NCI-H524 treated with DMSO at 0.1 percent for 48 hours (cell line): Measurements from ENCODE around the gene PIP5K1B.

Experiments used
- DNase-seq: peaks from one replicate; lab custom pipeline; 2025; lab: John Stamatoyannopoulos, UW

Gene PIP5K1B

DNA sequence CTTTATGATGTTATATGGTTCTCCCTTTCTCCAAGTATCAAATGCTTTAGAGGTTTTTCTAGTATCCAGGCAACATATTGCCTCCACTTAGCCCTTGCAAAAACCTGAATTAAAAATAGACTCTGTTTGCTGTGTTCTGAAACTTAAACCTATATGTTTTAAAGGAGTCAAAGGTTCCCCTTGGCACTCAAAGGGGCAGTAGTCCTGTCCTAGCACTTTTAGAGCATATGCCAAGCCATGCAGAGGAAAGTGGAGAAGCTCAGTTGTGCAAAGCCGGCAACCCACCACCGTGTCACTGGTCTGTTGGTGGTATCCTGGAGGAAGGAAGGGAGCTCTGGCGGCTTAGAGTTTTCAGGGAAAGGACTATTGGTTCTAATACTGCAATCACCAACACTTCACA, 154.3 kb downstream of the PIP5K1B start:
- no peak for DNase-seq

DNA sequence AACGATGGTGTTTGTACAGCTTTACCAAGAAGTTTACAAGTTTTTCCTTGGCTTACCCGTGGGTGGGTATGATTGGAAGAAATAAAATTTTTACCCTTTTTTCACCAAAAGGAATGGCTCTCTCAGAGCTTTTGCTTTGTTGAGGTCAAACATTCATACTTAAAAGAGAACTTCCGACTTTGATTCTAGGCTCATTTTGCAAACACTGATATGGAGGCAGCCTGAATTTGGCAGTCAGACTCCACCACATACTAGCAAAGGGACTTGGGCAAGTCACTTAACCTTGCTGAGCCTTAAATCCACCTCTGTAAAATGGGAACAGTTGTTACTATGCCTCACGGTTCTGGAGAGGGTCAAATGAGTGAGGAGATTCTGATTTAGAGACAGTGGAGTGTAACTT, 155.4 kb downstream of the PIP5K1B start:
- no peak for DNase-seq

DNA sequence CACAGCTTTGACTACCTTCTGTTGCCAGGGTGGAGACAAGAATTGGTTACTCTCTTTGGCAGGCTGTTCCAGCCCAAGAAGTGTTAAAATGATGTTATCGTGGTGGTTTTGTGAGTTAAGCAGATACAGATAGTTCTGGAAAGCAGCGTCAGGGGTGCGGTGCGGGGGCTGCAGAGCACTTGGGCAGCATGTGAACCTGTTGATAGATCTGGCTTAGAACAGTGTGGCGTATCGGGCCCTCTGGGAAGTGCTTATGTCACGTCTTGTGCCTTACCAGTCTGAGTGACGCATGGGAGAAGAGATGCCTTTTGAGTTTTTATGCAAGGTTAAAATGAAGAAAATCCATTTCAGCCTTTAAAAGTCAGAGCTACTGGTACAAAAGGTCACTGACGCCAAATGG, 156.4 kb downstream of the PIP5K1B start:
- DNase-seq: no peak

DNA sequence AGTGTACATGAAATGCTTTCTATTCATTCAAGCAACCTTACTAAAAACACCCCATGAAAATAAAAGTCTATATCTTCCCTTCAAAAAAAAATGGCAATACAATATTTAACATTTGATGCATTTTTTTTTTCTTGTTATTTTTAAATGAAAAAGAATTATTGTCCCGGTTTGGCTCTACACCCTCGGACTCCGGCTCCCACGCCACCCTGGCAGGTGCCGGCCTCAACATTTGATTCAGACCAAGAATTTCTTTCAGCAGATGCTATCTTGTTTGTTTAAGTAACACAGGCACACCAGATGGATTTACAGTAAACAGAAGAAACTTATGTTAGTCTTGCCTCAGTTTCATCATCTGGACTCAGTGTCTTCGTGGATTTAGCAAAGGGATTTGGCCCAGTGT, 162.0 kb downstream of the PIP5K1B start:
- DNase-seq: no peak

DNA sequence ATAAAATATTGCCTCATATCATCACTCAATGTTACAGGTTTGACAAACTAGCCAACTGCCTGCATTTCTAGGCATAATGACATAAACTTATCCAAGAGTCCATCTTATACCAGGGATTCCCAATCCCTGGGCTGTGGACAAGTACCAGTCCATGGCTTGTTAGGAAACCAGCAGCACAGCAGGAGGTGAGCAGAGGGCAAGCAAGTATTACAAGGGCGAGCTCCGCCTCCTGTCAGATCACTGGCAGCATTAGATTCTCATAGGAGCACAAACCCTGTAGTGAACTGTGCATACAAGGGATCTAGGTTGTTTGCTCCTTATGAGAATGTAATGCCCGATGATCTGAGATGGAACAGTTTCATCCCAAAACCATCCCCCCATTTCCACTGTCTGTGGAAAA, 164.0 kb downstream of the PIP5K1B start:
- no peak for DNase-seq

DNA sequence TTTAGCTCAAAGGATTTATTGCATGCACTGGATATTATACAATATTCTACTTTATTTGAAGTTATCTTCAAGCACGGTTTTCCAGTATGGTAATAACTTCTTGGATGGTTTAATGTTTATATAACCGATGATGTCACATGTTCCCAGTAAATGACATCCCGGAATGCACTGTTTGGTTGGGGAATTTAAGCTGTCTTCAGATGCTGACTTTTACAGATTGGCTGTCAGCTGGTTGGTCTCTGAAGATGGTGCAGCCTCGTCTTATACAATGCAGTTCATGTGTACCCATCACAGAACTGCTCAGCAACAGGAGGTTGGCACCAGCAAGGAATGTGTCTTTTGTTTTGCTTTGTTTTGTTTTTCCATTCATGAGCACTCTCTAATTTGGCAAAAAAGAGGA, 165.0 kb downstream of the PIP5K1B start:
- no peak for DNase-seq

DNA sequence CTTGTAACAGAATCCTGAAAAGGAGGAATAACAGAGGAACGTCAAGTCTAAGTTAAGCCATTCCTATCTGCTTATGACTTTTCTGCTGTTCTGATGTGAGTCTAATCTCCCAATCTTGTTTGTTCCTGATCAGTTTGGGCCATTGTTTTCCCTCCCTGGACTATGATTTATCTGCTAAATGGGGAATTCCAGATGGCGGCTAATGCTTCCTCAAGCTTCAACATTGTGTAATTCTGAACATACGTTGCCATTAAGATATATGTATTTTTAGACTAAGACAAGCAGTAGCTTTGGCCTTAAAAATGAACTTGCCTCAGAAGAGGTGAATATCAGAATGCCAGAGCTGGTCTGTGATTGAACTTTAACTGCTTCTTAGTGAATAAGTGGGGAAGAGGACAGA, 166.2 kb downstream of the PIP5K1B start:
- DNase-seq: no peak

DNA sequence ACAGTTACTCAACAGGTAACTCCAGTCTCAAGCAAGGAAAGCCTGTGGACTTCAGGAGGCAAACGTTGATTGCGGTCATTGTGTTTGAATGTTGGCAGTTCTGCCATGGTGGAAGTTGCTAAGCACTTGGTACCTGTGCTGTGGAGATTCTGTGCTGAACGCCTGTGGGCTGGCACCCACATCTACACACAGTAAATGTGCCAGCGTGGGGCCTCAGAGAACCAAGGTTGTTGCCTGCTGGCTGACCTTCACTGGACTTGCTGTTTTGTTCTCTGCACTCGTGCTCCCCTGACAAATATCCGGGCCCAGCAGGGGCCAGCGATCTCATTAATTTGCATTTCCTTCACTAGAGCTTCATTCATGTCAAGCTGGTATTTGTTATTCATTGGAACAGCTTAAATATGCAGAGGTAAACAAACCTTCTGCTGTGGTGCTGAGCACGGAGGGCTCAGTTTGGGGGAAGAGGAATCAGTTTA, 167.0 kb downstream of the PIP5K1B start:
- no peak for DNase-seq

DNA sequence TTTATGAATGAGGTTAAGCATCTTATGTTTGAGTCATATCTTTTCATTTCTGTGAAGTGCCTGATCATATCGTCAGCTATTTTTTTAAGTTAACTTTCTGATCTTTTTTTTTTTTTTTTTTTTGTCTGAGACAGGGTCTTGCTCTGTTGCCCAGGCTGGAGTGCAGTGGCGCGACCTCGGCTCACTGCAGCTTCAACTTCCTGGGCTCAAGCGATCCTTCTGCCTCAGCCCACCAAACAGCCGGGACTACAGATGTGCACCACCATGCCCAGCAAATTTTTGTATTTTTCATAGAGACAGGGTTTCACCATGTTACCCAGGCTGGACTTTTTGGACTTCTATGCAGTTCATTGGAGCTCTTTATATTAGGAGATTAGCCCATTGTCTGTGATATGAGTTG, 168.1 kb downstream of the PIP5K1B start:
- no peak for DNase-seq

DNA sequence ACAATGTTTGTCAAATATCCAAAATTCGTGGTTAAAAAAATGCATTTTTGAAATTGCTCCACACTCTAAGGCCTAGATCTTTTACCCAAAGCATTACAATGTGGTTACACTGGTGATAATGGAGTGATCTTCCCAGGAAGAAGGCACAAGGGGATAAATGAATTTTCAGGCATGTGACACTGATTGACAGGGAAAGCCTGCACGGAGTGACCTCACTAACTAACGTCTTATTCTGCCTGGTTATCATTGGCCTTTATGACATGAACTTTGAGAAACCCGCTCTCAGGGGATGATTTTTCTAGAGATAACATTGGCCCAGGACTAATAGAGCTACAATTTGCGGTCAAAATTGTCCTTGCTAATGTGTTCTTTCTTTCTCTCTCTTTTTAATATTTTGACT, 171.2 kb downstream of the PIP5K1B start:
- DNase-seq: no peak

DNA sequence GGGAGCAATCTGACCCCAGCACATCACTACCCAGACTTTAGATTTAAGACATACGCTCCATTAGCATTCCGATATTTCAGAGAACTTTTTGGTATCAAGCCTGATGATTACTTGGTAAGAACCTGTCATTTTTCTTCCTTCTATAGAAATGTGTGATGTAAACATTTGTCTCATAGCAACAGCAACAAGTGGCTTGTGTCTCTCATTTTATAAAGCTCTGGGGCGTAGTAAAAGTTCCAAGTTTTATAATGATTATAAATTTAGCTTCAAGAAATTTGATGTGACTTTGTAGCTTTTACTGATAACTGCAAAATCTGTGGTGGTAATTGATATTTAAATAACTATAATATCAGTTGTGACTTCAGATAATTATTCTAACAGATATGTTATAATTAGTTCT, 171.6 kb downstream of the PIP5K1B start:
- DNase-seq: no peak

DNA sequence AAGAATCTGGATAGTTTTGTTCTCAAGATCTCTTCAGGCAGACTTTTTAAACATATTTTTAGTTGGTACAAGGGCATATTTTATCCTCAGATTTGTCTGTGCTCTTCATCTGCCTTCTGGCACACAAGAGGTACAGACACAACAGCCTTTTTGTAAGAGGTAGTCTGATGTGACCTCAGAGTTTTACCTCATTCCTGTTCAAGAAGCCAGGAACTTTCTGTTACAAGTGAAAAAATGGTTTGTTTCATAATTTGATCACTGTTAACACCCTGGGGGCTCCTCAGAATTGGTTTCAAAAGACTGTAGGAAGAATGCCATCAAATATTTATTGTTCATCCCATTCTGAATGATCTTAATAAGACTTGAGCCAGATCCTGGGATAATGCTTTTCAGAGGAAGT, 172.2 kb downstream of the PIP5K1B start:
- DNase-seq: no peak

DNA sequence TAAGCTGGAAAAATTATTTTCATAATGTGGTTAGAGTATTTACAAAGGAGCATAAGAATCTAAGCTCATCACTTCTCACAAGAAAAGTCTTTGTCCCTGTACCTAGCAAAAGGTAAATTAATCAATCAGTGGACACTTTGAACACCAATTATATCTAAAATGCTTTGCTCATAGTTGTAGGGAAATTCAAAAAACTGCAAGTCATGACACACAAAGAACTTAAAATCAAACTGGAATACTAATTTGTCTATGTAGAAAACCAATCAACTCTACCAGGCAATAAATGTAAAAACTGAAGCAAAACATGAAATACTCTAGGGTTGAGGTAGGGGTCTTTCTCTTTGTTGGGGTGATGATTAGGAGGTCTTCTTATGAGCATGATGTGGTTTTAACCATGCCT, 173.4 kb downstream of the PIP5K1B start:
- no peak for DNase-seq

DNA sequence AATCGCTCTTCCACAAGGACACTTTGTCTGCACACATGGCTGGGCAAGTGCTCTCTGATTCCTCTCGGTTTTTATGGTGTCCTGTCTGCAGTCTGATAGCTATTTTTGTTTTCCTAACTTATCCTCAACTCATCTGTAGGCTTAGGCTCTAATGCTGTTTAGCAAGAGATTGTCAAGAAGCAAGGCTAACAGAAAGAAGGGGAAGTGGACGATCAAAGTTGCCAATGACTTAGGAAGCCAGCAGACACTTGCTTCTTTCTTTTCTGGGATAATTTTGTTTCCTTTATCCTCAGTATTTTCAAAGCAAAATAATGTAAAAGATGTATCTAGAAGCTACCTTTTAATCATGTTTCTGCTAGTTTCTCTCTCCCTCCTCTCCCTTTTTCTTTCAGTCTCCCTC, 178.2 kb downstream of the PIP5K1B start:
- DNase-seq: no peak

DNA sequence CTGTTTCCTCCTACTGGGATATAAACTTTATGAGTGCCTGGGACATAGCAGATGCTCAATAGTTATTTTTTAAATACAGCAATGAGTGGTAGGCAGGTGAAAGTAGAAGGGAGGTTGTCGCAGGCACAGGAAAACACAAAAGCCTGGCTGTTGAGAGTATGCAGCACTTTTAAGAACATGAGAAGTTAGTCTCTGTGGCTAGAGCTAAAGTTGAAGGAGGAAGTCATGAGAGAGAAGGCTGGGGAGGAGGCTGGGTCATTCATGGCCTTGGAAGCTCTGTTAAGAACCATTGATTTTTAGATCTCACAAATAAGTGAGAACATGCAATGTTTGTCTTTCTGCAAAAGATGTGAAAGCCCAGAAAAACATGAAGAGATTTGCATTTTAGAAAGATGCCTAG, 182.2 kb downstream of the PIP5K1B start:
- DNase-seq: no peak

DNA sequence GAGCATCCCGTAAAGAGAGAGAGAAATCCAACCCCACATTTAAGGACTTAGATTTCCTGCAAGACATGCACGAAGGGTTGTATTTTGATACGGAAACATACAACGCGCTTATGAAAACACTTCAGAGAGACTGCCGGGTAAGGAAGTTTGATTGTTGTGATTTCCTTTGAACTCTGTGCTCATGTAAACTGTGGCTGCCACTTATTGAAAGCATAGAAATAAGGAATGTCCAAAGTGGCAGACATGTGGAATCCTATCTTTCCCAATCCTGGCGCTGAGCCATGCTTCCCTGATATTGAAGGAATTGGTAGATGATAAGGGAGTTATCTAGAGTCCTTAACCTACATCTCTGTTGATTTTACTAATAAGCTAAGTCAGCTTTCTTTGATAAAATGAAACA, 189.5 kb downstream of the PIP5K1B start:
- DNase-seq: no peak

DNA sequence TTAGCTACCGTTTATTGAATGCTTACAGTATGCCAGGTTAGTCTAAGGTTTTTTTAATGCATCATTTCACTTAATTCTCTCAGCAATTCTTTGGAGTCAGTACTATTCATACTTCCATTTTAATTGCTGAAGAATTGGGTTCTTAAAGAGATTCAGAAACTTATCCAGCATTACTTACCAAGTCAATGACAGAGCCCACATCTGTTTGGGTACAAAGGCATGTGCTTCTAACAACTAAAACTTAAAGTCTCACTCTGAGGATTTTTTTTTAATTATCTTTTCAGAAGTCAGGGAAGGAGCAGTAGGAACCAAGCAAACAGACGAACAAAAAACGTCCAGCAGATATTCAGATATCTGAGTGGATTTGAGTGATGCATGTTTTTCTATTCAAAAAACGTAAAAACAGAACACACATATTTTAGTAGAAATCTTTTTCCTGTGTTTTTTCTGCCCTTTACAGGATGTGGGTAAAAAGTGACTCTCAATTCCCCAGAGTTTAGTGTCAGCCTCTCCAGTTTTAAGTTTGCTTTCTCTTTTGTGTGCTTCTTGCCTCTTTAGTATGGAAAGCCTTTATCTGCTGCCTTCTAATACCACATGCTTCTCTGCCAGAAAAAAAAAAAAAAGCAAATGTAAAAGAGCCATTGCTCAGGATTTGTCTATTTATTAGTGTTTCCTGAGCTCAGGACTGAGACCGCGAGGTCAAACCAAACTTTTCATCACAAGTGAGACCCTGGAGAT, 190.9 kb downstream of the PIP5K1B start:
- DNase-seq: no peak

DNA sequence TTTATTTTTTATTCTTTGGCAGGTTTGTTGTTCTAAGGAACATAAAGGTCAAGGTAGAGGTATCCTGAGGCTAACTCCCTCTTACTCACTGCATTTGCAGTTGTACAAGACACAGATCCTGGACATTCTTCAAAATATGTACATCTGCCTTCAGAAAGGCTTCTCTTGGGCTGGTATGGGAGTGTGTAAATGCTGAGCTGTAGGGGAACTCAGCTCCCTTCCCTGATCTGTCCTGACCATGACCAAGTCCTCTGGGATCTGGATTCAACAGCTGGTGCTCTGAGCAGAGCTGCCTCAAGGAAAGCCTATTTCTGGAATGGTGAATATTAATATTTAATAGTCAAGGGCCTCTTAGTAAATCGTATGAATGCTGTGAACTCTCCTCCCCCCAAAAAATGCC, 191.4 kb downstream of the PIP5K1B start:
- DNase-seq: no peak

DNA sequence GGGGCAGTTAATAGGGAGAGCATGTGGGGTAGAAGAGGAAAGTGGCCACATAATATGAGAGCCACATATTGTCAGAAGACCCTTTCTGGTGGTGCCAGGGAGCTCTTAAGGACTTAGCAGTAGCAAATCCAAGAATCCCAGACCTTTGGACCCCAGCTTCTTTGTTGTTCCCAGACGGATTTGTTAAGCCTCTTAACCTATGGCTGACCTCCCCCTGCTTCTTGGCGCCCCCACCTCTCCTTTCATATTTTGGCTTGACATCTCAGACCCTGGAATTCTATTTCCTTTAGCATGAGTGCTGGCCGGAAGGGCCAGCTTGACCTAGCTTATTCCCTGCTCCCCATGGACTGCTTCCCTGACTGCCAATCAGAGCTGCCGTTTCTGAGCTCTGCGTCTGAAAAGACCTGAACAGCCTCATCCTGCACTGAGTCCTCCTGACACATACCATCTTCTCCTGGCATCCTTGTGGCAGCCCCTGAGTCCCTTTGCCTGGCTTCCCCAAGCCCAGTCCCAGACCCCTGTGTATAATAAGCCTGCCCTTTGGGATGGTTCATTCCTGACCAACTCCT, 192.6 kb downstream of the PIP5K1B start:
- DNase-seq: no peak

DNA sequence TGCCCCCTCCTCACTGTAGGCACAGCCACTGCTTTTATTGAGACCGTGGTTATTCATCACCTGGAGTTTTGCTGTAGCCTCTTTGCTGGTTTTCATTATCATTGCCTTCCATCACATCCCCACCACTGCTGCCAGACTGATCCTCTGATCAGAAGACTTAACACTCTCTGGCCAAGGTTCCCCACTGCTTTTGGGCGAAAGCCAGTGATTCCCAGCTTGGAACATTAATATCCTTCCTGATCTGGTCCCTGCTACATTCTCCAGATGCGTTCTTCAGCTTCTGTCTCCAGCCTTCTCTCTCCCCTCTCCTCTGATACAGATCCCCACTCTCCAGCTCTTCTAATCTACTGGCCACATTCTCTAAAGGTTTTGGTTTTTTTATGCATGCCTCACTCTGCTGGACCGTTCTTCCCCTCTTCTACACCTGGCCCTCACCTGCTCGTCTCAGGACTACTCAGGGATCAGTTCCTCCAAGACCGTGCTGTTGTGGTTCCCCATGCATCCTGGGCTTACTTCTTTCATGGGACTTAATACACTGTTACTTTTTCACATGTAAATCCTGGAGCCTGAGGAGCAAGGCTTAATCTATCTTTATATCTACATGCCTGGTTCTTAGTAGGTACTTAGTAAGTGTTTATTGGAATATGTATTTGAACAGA, 193.9 kb downstream of the PIP5K1B start:
- DNase-seq: no peak

DNA sequence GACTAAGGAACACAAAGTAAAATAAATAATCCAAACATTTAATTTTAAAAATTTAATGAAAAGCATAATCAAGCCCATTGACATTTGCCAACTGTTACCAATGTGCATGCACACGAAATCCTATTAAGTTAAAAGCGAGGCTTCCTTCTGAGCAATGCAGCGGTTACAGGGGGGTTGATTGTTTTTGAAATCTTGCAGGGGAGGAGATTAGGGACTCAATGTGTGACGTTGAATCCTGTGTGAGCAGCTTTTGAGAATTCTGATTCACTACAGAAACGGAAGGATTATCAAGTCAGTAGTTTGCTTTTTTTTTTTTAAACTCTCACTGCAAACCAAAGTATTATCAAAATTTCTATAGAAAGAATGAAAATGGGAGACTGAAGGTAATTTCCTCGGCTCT, 199.4 kb downstream of the PIP5K1B start:
- no peak for DNase-seq

DNA sequence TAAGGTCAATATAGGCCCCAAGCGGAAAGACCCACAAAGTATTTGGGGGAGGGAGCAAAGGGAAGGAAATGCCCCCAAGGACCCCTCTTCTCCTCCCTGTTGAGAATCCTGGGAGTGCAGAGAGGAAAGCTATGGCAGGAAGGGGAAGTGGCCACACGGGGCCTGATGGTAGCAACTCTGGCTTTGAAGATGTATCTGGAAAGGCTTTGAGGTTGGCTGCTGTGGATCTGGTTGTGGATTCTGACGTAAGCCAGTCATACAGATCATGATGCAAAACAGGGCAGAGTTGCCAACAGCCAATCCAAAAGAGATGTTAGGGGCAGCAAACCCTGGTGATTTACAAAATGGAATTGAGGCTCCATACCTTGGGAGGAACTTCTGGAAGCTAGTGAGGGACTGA, 200.1 kb downstream of the PIP5K1B start:
- no peak for DNase-seq

DNA sequence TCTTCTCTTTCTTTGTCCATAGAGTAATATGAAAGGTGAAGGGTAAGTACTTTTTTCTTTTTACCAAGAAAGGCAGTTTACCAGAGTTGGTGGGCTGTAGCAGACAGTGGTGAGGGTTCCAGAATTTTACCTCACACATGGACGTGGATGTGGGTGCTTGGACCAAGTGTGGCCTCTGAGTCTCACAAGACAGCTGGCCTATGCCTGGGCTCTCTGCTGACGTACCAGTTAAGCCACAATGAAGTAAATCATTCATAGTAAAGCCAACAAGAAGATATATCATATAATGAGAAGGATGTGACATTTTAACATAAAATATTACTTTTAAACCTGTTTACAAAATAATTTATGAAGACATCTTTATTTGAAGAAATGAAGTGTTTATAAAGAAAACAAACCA, 202.9 kb downstream of the PIP5K1B start:
- DNase-seq: no peak

DNA sequence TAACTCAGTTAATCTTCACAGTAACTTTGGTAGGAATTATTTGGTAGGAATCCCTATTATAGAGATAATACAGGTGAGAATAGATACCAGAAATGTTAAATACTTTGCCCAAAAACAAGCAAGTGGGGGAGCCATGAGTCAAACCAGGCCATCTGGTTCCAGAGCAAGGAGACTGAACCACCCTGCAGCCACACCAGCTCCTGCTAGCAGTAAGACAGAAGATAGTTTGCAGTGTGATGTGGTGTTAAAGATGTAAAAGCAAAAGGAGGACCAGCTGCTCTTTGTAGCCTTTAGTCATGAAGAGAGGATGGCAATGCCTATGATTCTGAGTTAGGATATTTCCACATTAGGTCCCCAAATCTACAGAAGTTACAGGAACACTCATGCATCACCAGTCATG, 207.5 kb downstream of the PIP5K1B start:
- no peak for DNase-seq
